CD4-positive, alpha-beta T cell treated with Interleukin-17A for 4 hours (primary cell): ENCODE results near the gene NTNG2.
A peak's percentile ranks its signal among the peaks of the same experiment; 100 is the strongest.

ENCODE experiments used
- DNase-seq: peaks from one replicate; pipeline ENCODE4 v3.0.0-alpha.2; 2020; ENCODE audit warnings: mixed read lengths

Gene NTNG2

GRCh38 chr9:132268725-132269352 is 107.0 kb downstream of the NTNG2 start:
- peak; percentile 78 for DNase-seq

GRCh38 chr9:132269704-132270516 is 108.1 kb downstream of the NTNG2 start:
- peak; percentile 11 for DNase-seq

GRCh38 chr9:132274861-132275260 is 113.0 kb downstream of the NTNG2 start:
- no peak for DNase-seq

GRCh38 chr9:132283165-132283564 is 121.3 kb downstream of the NTNG2 start:
- DNase-seq, result no peak

- no peak for DNase-seq
Measured at GRCh38 chr9:132283863-132284262, 122.0 kb downstream of the NTNG2 start.

- DNase-seq, result no peak
Measured at GRCh38 chr9:132287256-132287760, 125.5 kb downstream of the NTNG2 start.

- DNase-seq, result no peak
Measured at GRCh38 chr9:132288361-132288760, 126.5 kb downstream of the NTNG2 start.

GRCh38 chr9:132288966-132289365 is 127.1 kb downstream of the NTNG2 start:
- DNase-seq, result no peak

- no peak for DNase-seq
Measured at GRCh38 chr9:132293145-132293721, 131.4 kb downstream of the NTNG2 start.
